K562 (cell line): ENCODE measurements around the gene PYROXD2. TPM values are rescaled to one million over a fixed set of nuclear protein-coding genes. Genes with fewer than 3 reads are reported as not detected.

ENCODE experiments used
- CBX3 ChIP-seq, 2 experiments: IDR thresholded peaks; 1 replicate in 1 of 2; 2 replicates in 1 of 2; pipeline ENCODE4 v1.6.1; 2012; ENCODE audit warnings: inconsistent platforms in 2 of 2, low read length in 2 of 2, borderline replicate concordance in 1 of 2, control low read depth in 1 of 2
- FIP1L1 ChIP-seq: fragments of 200-400 bp; formaldehyde crosslinking; IDR thresholded peaks from 2 replicates; pipeline ENCODE4 v1.6.1; 2018; ENCODE audit warnings: mild to moderate bottlenecking, low read depth, low read length; ENCODE audit not compliant: poor library complexity, severe bottlenecking
- FOXJ2 ChIP-seq: fragments of 200-800 bp; sonication (Bioruptor generic); IDR thresholded peaks from 2 replicates; pipeline ENCODE4 v1.6.1; 2016; ENCODE audit warnings: missing genetic modification characterization, missing compliant biosample characterization
- NFE2L1 ChIP-seq: fragments of 450-650 bp; IDR thresholded peaks from 2 replicates; pipeline ENCODE4 v1.6.1; 2016; ENCODE audit warnings: missing genetic modification characterization, low read depth, mild to moderate bottlenecking, missing compliant biosample characterization, moderate library complexity, borderline replicate concordance
- NFRKB ChIP-seq: fragments of 450-650 bp; IDR thresholded peaks from 2 replicates; pipeline ENCODE4 v1.6.1; 2016; ENCODE audit warnings: low read depth
- TAL1 ChIP-seq: fragments of 450-650 bp; IDR thresholded peaks from 2 replicates; pipeline ENCODE4 v1.6.1; 2016; ENCODE audit warnings: mild to moderate bottlenecking
- ZNF133 ChIP-seq: fragments of 250-450 bp; sonication (Bioruptor Pico); IDR thresholded peaks from 2 replicates; pipeline ENCODE4 v1.4.0; 2020; ENCODE audit warnings: mild to moderate bottlenecking
- polyA plus RNA-seq, 8 experiments: library from polyadenylated mRNA; depleted of rRNA in 4 of 8; stranded (reverse) in 5 of 8; unstranded in 3 of 8; fragments of >200 nt; fragmentation: Nextera tagmentation in 2 of 8; fragmentation: Illumina TruSeq in 1 of 8; extraction: Ambion mirVana in 2 of 8; extraction: Trizol in 1 of 8; gene quantifications; 2 replicates each; pipeline versions ENCODE4 v1.2.1 to v1.2.3, GENCODE V29; 2011 to 2014; ENCODE audit warnings: inconsistent platforms in 1 of 8, missing spikeins in 1 of 8
- total RNA-seq, 7 experiments: library from RNA; depleted of rRNA in 6 of 7; stranded (reverse); fragments of >200 nt in 6 of 7; fragmentation: Illumina TruSeq in 2 of 7; extraction: Trizol in 2 of 7; gene quantifications; 2 replicates each; pipeline versions ENCODE4 v1.2.1 to v1.2.3, GENCODE V29; 2011 to 2021; ENCODE audit warnings: low replicate concordance in 1 of 7
- TF ChIP-seq, protein P1 (sequence below), 2 experiments: fragments of 450-650 bp; IDR thresholded peaks; 2 replicates each; pipeline ENCODE4 v1.6.1; 2016; ENCODE audit warnings: mild to moderate bottlenecking in 2 of 2, borderline replicate concordance in 1 of 2, low read depth in 1 of 2, moderate library complexity in 1 of 2
- TF ChIP-seq, protein P2 (sequence below), 2 experiments: fragments of 450-650 bp in 1 of 2; IDR thresholded peaks; 2 replicates each; pipeline ENCODE4 v1.6.1; 2011 to 2017; ENCODE audit warnings: low read depth in 2 of 2, antibody characterized with exemption in 1 of 2, borderline replicate concordance in 1 of 2, low read length in 1 of 2, mild to moderate bottlenecking in 1 of 2, mixed read lengths in 1 of 2; ENCODE audit not compliant: control insufficient read depth in 1 of 2
- TF ChIP-seq, protein P3 (sequence below): fragments of 450-650 bp; formaldehyde crosslinking; IDR thresholded peaks from 2 replicates; pipeline ENCODE4 v1.4.0; 2020; ENCODE audit warnings: mild to moderate bottlenecking, moderate library complexity
- TF ChIP-seq, protein P4 (sequence below): IDR thresholded peaks from 2 replicates; pipeline ENCODE4 v1.6.1; 2012; ENCODE audit warnings: low read depth, low read length, improper control_type of control experiment, borderline replicate concordance

PYROXD2 gene
- total and polyA plus RNA-seq, 9 of the 15 experiments (the other 6 are each of a cell fraction or from before 2014, with no cell fraction given): 0.14 to 1.4 (median 0.58) TPM

DNA sequence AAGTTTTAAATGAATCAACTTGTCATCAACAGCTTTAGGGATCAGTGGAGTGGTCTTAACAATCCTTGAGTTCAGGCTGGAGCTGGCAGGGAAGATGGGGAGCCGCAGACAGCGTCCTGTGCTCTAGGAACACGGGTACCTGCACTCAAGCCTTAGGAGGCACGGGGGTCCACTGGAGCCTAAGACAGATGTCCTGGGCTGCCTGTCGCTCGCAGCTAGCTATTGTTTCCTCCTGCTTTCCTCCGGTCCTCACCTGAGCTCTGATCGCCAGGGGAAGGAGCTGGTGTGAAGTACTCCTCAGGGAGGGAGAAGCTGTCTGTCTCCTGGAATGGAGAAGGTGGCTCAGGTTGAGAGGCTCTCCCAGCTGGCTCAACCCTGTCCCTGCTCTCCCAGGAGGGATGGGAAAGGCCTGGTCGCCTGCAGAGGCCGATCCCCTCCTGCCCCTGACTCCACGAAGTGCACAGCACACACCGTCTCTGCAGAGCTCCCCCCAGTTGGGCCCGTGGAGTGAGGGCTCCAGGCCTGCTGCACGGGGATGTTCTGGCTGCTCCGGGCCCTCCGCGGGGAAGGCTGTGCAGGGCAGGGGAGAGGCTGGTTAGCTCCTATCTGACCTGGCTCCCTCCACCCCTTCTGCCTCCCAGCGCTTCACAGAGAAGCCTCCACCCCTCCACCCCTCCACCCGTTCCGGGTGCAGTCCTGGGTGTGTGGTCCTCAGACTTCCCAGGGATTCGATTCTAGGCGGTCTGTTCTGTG is 14.5 kb upstream of the PYROXD2 start (continued):
- TF ChIP-seq, protein P1, sequence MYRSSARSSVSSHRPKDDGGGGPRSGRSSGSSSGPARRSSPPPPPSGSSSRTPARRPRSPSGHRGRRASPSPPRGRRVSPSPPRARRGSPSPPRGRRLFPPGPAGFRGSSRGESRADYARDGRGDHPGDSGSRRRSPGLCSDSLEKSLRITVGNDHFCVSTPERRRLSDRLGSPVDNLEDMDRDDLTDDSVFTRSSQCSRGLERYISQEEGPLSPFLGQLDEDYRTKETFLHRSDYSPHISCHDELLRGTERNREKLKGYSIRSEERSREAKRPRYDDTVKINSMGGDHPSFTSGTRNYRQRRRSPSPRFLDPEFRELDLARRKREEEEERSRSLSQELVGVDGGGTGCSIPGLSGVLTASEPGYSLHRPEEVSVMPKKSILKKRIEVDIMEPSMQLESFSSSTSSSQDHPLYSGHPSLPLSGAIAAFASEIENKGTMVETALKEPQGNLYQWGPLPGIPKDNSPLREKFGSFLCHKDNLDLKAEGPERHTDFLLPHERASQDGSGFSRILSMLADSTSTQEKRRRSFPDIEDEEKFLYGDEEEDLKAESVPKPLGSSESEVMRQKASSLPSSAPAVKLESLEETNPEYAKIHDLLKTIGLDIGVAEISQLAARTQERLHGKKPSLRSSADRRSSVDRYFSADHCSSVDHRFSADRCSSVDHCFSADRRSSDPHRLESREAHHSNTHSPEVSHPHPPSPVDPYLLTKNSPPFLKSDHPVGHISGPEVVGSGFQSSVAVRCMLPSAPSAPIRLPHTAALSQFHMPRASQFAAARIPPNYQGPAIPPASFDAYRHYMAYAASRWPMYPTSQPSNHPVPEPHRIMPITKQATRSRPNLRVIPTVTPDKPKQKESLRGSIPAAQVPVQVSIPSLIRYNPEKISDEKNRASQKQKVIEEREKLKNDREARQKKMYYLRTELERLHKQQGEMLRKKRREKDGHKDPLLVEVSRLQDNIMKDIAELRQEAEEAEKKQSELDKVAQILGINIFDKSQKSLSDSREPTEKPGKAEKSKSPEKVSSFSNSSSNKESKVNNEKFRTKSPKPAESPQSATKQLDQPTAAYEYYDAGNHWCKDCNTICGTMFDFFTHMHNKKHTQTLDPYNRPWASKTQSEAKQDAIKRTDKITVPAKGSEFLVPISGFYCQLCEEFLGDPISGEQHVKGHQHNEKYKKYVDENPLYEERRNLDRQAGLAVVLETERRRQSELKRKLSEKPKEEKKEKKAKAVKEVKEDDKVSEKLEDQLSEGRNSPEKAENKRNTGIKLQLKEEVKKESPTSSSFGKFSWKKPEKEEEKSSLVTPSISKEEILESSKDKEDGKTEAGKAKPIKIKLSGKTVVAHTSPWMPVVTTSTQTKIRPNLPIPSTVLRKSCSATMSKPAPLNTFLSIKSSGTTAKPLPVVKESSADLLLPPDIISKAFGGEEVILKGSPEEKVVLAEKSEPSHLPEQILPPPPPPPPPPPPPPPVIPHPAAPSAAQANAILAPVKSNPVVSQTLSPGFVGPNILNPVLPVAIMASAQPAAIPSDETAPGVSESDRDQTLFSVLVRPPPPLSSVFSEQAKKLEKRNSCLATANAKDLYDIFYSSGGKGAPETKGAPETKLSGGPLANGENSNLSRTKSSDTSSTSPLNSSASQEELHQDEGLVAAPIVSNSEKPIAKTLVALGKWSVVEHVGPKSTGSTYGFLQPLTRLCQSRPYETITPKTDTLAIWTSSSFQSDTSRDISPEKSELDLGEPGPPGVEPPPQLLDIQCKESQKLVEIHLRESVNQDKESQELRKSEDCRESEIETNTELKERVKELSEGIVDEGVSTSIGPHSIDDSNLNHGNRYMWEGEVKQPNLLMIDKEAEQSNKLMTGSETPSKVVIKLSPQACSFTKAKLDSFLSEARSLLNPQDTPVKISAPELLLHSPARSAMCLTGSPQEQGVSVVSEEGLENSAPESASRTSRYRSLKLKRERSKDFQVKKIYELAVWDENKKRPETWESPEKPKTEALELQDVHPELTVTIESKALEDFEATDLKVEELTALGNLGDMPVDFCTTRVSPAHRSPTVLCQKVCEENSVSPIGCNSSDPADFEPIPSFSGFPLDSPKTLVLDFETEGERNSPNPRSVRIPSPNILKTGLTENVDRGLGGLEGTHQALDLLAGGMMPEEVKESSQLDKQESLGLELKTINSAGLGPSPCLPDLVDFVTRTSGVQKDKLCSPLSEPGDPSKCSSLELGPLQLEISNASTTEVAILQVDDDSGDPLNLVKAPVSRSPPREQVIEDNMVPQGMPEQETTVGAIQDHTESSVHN (IDR thresholded peaks at IDR 0.05; ENCODE audit: borderline replicate concordance in 1 of 2, low read depth in 1 of 2): no peak
- TF ChIP-seq, protein P2, sequence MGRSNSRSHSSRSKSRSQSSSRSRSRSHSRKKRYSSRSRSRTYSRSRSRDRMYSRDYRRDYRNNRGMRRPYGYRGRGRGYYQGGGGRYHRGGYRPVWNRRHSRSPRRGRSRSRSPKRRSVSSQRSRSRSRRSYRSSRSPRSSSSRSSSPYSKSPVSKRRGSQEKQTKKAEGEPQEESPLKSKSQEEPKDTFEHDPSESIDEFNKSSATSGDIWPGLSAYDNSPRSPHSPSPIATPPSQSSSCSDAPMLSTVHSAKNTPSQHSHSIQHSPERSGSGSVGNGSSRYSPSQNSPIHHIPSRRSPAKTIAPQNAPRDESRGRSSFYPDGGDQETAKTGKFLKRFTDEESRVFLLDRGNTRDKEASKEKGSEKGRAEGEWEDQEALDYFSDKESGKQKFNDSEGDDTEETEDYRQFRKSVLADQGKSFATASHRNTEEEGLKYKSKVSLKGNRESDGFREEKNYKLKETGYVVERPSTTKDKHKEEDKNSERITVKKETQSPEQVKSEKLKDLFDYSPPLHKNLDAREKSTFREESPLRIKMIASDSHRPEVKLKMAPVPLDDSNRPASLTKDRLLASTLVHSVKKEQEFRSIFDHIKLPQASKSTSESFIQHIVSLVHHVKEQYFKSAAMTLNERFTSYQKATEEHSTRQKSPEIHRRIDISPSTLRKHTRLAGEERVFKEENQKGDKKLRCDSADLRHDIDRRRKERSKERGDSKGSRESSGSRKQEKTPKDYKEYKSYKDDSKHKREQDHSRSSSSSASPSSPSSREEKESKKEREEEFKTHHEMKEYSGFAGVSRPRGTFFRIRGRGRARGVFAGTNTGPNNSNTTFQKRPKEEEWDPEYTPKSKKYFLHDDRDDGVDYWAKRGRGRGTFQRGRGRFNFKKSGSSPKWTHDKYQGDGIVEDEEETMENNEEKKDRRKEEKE (IDR thresholded peaks at IDR 0.05; ENCODE audit: borderline replicate concordance in 1 of 2, control insufficient read depth in 1 of 2, low read depth in 2 of 2, low read length in 1 of 2): no peak
- TF ChIP-seq FIP1L1 (no peak), TAL1 (no peak), CBX3 (IDR thresholded peaks at IDR 0.05; ENCODE audit: borderline replicate concordance in 1 of 2, low read length in 2 of 2) (no peak), NFE2L1 (tag) (no peak), NFRKB (no peak), ZNF133 (CRISPR knock-in tag) (no peak), FOXJ2 (no peak)
- TF ChIP-seq, protein P3, sequence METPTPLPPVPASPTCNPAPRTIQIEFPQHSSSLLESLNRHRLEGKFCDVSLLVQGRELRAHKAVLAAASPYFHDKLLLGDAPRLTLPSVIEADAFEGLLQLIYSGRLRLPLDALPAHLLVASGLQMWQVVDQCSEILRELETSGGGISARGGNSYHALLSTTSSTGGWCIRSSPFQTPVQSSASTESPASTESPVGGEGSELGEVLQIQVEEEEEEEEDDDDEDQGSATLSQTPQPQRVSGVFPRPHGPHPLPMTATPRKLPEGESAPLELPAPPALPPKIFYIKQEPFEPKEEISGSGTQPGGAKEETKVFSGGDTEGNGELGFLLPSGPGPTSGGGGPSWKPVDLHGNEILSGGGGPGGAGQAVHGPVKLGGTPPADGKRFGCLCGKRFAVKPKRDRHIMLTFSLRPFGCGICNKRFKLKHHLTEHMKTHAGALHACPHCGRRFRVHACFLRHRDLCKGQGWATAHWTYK (CRISPR knock-in tag): no peak
- TF ChIP-seq, protein P4, sequence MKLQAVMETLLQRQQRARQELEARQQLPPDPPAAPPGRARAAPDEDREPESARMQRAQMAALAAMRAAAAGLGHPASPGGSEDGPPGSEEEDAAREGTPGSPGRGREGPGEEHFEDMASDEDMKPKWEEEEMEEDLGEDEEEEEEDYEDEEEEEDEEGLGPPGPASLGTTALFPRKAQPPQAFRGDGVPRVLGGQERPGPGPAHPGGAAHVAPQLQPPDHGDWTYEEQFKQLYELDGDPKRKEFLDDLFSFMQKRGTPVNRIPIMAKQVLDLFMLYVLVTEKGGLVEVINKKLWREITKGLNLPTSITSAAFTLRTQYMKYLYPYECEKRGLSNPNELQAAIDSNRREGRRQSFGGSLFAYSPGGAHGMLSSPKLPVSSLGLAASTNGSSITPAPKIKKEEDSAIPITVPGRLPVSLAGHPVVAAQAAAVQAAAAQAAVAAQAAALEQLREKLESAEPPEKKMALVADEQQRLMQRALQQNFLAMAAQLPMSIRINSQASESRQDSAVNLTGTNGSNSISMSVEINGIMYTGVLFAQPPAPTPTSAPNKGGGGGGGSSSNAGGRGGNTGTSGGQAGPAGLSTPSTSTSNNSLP: no peak
